Lower lobe of right lung (tissue), 2 donors: ENCODE data around the gene MTA1. TPM values are rescaled to one million over a fixed set of nuclear protein-coding genes. Genes with fewer than 3 reads are reported as not detected.

Experiments
- ATAC-seq, 2 donors: fragments of 200-7000 bp; cut with Tn5 transposase; one replicate each; pipeline ENCODE4 v1.9.1; 2020 to 2022; ENCODE audit warnings: mild to moderate bottlenecking in 2 of 2, moderate library complexity in 2 of 2
- DNase-seq: peaks from one replicate; pipeline ENCODE4 v3.0.0-alpha.2; 2020
- H3K27ac ChIP-seq: fragments of 200-600 bp; one replicate; pipeline ENCODE4 v1.8.0; 2022
- H3K27me3 ChIP-seq: fragments of 200-600 bp; one replicate; pipeline ENCODE4 v1.8.0; 2022; ENCODE audit warnings: low read depth
- H3K36me3 ChIP-seq: fragments of 200-600 bp; one replicate; pipeline ENCODE4 v1.8.0; 2022; ENCODE audit warnings: mild to moderate bottlenecking
- H3K4me1 ChIP-seq: fragments of 200-600 bp; one replicate; pipeline ENCODE4 v1.8.0; 2022
- H3K4me3 ChIP-seq: fragments of 200-600 bp; one replicate; pipeline ENCODE4 v1.8.0; 2022; ENCODE audit warnings: mild to moderate bottlenecking
- H3K9me3 ChIP-seq: fragments of 200-600 bp; one replicate; pipeline ENCODE4 v1.8.0; 2022
- intact Hi-C: fragments of 100-400 bp; cut with DNase I; formaldehyde crosslinking; loops from one replicate; pipeline ENCODE4 v1.11.0; 2022
- total RNA-seq: library from RNA; stranded (reverse); fragmentation: NEBNext Ultra II Directional; extraction: Animal tissue kit (Norgen Biotek cat#: 25700); gene quantifications from one replicate; pipeline ENCODE4 v1.2.1, GENCODE V29; 2021
- TF ChIP-seq, protein P1 (sequence below): fragments of 200-600 bp; IDR thresholded peaks from one replicate; pipeline ENCODE4 v1.8.0; 2022; ENCODE audit warnings: antibody characterized with exemption, mild to moderate bottlenecking
- donor health status: DM: no; HTN: yes; CAD: no; lungs with severe emphysema.

MTA1 gene
- total RNA-seq, 1 donor from 2014 or later: 69.7 TPM

DNA sequence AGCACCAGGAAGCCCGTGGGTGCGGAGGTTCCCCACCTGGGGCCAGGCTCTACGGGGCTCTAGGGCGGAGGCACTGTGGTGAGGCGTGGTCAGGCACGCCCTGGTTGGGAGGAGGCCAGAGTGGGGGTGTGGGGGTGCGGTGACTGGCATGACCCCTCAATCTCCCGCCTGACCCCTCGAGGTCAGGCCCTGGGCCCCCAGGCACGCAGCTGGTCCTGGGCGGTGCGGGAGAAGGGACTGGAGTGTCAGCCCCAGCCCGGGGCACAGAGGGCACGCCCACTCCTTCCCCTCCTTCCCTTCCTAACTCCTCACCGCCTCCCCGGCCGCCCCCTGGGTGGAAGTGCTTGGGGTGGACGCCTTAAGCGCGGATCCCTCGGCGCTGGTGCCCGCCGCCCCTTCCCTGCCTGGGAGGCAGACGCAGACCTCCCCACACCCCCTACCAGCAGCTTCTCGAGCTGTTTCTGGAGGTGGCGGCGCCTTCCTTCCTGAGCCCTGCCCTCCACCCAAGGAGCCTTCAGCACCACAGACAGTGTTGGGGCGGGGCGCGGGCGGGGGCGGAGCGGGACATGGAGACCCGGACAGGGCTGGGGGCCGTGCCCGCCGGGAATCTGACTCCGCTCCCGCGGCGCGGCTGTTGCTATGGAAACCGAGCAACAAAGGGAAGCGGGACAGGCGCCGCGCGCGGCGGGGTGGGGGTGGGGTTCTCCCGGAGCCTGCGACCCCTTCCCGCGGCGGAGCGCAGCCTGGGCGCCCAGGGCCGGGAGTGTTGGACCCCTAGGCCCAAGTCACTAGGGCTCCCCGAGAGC lies 54.3 kb downstream of the MTA1 start:
- H3K9me3 ChIP-seq: no peaks in the 10 kb centered on the region
- H3K4me3 ChIP-seq: peak overlapping the region; percentile 63
- ATAC-seq (peak; percentile 76 to 78), DNase-seq (peak; percentile 94)
- peaks cover 7% of the 10 kb centered on the region for H3K27me3 ChIP-seq
- H3K4me1 ChIP-seq: peaks cover 69% of the 10 kb centered on the region
- peak overlapping the region; percentile 87 for H3K27ac ChIP-seq
- intact Hi-C loops: no loop called here
- peaks cover 21% of the 10 kb centered on the region for H3K36me3 ChIP-seq
- TF ChIP-seq, protein P1, sequence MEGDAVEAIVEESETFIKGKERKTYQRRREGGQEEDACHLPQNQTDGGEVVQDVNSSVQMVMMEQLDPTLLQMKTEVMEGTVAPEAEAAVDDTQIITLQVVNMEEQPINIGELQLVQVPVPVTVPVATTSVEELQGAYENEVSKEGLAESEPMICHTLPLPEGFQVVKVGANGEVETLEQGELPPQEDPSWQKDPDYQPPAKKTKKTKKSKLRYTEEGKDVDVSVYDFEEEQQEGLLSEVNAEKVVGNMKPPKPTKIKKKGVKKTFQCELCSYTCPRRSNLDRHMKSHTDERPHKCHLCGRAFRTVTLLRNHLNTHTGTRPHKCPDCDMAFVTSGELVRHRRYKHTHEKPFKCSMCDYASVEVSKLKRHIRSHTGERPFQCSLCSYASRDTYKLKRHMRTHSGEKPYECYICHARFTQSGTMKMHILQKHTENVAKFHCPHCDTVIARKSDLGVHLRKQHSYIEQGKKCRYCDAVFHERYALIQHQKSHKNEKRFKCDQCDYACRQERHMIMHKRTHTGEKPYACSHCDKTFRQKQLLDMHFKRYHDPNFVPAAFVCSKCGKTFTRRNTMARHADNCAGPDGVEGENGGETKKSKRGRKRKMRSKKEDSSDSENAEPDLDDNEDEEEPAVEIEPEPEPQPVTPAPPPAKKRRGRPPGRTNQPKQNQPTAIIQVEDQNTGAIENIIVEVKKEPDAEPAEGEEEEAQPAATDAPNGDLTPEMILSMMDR: no peak

- peaks cover 23% of the 10 kb centered on the region for H3K36me3 ChIP-seq
- peaks cover 7% of the 10 kb centered on the region for H3K27me3 ChIP-seq
- H3K4me3 ChIP-seq: peak within 1 kb of the TSS; percentile 77
- peak within 1 kb of the TSS; percentile 96 for H3K27ac ChIP-seq
- H3K4me1 ChIP-seq: peaks cover 64% of the 10 kb centered on the region
- intact Hi-C loops: no loop called here
- H3K9me3 ChIP-seq: no peaks in the 10 kb centered on the region
- no peak for DNase-seq
- TF ChIP-seq, protein P1: no peak
- ATAC-seq: peak; percentile 23 to 42
Observed at GRCh38 chr14:105474483-105475268, 55.0 kb downstream of the MTA1 start, which contains the start of gene CRIP2. TSS of gene CRIP2 (plus strand) at chr14:105474821. CDS start at chr14:105474863, 42 bp downstream.

GRCh38 chr14:105475269-105476096 lies 55.9 kb downstream of the MTA1 start:
- DNase-seq: no peak
- Histone ChIP-seq H3K4me3 (peak overlapping the region; percentile 77), H3K27me3 (peaks cover 7% of the 10 kb centered on the region), H3K9me3 (no peaks in the 10 kb centered on the region), H3K27ac (peak overlapping the region; percentile 96), H3K36me3 (peaks cover 20% of the 10 kb centered on the region), H3K4me1 (peaks cover 72% of the 10 kb centered on the region)
- intact Hi-C loops: no loop called here
- TF ChIP-seq, protein P1: no peak
- peak; percentile 1 to 3 for ATAC-seq

- H3K9me3 ChIP-seq: no peaks in the 10 kb centered on the region
- ATAC-seq (peak; percentile 1 to 24), DNase-seq (peak; percentile 72)
- H3K4me1 ChIP-seq: peaks cover 72% of the 10 kb centered on the region
- intact Hi-C loops: no loop called here
- H3K27me3 ChIP-seq: peaks cover 7% of the 10 kb centered on the region
- H3K4me3 ChIP-seq: peak overlapping the region; percentile 77
- H3K27ac ChIP-seq: peak overlapping the region; percentile 96
- H3K36me3 ChIP-seq: peaks cover 14% of the 10 kb centered on the region
- TF ChIP-seq, protein P1: no peak
Observed at GRCh38 chr14:105476097-105476830, 56.6 kb downstream of the MTA1 start.
